Gastrocnemius medialis (tissue), 4 donors: ENCODE data around the gene TP73.

Experiments
- CTCF ChIP-seq, 5 experiments: fragments of 450-650 bp in 3 of 5; fragments of 200-600 bp in 2 of 5; sonication (generic) in 2 of 5; IDR thresholded peaks in 4 of 5; conservative IDR thresholded peaks in 1 of 5; 1 replicate in 4 of 5; 2 replicates in 1 of 5; pipeline ENCODE4 v1.5.1; 2016 to 2019; ENCODE audit warnings: antibody characterized with exemption in 5 of 5, mild to moderate bottlenecking in 3 of 5, moderate library complexity in 3 of 5
- POLR2A ChIP-seq, 2 donors: fragments of 450-650 bp; IDR thresholded peaks; one replicate each; pipeline ENCODE4 v1.6.1; 2017; ENCODE audit warnings: antibody characterized with exemption in 2 of 2, mild to moderate bottlenecking in 2 of 2, moderate library complexity in 2 of 2

- TF ChIP-seq CTCF (IDR thresholded peaks at IDR 0.05 in 4 of 5, conservative IDR thresholded peaks at IDR 0.05 in 1 of 5) (no peak), POLR2A (IDR thresholded peaks at IDR 0.05) (no peak)
Measured at GRCh38 chr1:3707939-3708328, 55.6 kb downstream of the TP73 start.
